Measurements from ENCODE around the gene USF2.

USF2 gene

DNA sequence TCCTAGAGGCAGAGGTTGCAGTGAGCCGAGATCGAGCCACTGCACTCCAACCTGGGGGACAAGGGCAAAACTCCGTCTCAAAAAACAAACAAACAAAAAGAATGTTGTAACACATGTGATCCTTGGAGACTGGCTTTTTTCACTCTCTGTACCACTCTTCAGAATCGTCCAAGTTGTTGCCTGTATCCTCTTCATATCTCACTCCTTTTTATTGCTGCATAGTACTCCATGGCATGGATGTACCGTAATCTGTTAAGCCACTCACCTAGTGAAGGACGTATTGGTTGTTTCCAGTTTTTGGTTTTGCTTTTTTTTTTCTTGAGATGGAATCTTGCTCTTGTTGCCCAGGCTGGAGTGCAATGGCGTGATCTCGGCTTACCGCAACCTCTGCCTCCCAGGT lies 53.3 kb downstream of the USF2 start:
- H3K4me1 ChIP-seq (ENCODE audit: control insufficient read depth, insufficient read depth, low read length), result no peaks in the 10 kb centered on the region
- no CpG with 5 or more reads among the region's 9 CpGs for WGBS (ENCODE audit: insufficient coverage, insufficient read length)
- H3K36me3 ChIP-seq (ENCODE audit: control insufficient read depth, insufficient read depth, low read length), result no peaks in the 10 kb centered on the region
- no peak overlapping the region for H3K27ac ChIP-seq (ENCODE audit: low read length)
- H3K4me3 ChIP-seq (ENCODE audit: low read length), result no peak overlapping the region
- DNase-seq (ENCODE audit: low read depth, low spot score), result no peak
- H3K27me3 ChIP-seq (ENCODE audit: control insufficient read depth, insufficient read depth, low read length), result no peaks in the 10 kb centered on the region
- H3K9me3 ChIP-seq (ENCODE audit: control insufficient read depth, insufficient read depth, low read length), result no peaks in the 10 kb centered on the region

DNA sequence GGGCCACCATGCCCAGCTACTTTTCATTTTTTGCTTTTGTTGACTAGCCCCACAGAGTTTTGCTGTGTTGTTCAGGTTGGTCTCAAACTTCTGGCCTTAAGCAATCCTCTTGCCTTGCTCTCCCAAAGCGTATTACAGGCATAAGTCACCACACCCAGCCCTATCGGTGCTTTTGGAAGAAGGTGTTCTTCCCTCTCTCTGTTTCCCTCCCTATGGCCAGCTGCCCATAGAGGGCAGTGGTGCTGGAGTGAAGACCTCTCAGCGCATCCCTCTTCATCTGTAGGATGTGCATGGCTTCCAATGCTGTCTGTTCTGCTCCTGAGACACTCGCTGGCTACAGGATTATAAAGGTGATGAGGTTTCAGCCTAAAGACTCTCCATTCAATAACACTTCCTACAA lies 58.9 kb downstream of the USF2 start:
- Histone ChIP-seq H3K36me3 (ENCODE audit: control insufficient read depth, insufficient read depth, low read length) (no peaks in the 10 kb centered on the region), H3K4me3 (ENCODE audit: low read length) (no peak overlapping the region), H3K27me3 (ENCODE audit: control insufficient read depth, insufficient read depth, low read length) (no peaks in the 10 kb centered on the region), H3K27ac (ENCODE audit: low read length) (no peak overlapping the region), H3K9me3 (ENCODE audit: control insufficient read depth, insufficient read depth, low read length) (no peaks in the 10 kb centered on the region), H3K4me1 (ENCODE audit: control insufficient read depth, insufficient read depth, low read length) (peaks cover 1% of the 10 kb centered on the region; the same call in 1 of the 2 replicates)
- WGBS (ENCODE audit: insufficient coverage, insufficient read length), result no CpG with 5 or more reads among the region's 4 CpGs
- DNase-seq (ENCODE audit: low read depth, low spot score), result no peak

DNA sequence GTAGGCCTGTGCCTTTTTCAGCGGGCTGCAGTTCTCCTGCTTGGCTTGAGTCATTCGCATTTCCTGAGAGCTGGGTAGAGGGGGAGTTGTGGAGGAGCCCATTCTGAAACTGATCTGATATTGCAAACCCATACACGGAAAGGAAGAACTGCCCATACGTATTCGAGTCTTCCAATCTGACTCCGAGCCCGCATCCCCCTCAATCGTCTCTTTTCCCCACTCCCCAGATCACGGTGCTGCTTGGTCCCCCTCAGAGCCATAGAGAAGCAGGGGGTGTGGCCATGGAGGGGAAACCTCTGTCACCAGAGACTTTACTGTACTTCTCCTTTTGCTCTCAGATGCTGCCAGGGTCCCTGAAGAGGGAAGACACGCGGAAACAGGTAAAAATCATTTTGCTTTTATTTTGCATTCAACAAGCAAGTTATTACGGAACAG lies 60.1 kb downstream of the USF2 start, which contains the start of gene CD22:
TSS of gene CD22 (plus strand) at position 337 of the 435 bp plus-strand sequence. CDS start 2,854 bp downstream, outside the sequence.
- H3K9me3 ChIP-seq (ENCODE audit: control insufficient read depth, insufficient read depth, low read length), result no peaks in the 10 kb centered on the region
- DNase-seq (ENCODE audit: low read depth, low spot score), result no peak
- H3K27ac ChIP-seq (ENCODE audit: low read length), result no peak within 1 kb of the TSS
- no peaks in the 10 kb centered on the region for H3K36me3 ChIP-seq (ENCODE audit: control insufficient read depth, insufficient read depth, low read length)
- peaks cover 1% of the 10 kb centered on the region; the same call in 1 of the 2 replicates for H3K4me1 ChIP-seq (ENCODE audit: control insufficient read depth, insufficient read depth, low read length)
- no peak within 1 kb of the TSS for H3K4me3 ChIP-seq (ENCODE audit: low read length)
- WGBS (ENCODE audit: insufficient coverage, insufficient read length), result no CpG with 5 or more reads among the region's 12 CpGs
- H3K27me3 ChIP-seq (ENCODE audit: control insufficient read depth, insufficient read depth, low read length), result no peaks in the 10 kb centered on the region

DNA sequence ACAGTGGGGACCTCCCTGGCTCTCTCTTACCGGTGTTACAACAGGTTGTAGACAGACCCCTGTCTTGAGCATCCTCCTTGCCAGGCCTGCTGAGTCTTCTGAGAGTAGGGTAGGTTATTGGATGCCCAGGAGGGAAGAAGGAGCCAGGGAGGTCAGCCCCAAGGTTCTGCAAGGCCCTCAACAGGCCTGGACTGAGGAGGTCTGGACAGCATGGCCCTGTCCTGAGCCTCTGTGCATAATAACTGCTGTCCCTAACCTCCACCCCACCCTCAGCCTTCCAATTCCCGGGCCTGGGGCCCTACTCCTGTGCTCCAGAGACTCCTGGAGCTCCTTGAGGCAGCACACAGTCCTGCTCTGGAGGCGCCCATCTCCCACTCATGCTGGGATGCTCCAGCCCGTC lies 60.6 kb downstream of the USF2 start:
- no CpG with 5 or more reads among the region's 4 CpGs for WGBS (ENCODE audit: insufficient coverage, insufficient read length)
- Histone ChIP-seq H3K4me3 (ENCODE audit: low read length) (no peak overlapping the region), H3K4me1 (ENCODE audit: control insufficient read depth, insufficient read depth, low read length) (peaks cover 1% of the 10 kb centered on the region; the same call in 1 of the 2 replicates), H3K36me3 (ENCODE audit: control insufficient read depth, insufficient read depth, low read length) (no peaks in the 10 kb centered on the region), H3K27ac (ENCODE audit: low read length) (no peak overlapping the region), H3K27me3 (ENCODE audit: control insufficient read depth, insufficient read depth, low read length) (no peaks in the 10 kb centered on the region), H3K9me3 (ENCODE audit: control insufficient read depth, insufficient read depth, low read length) (no peaks in the 10 kb centered on the region)
- no peak for DNase-seq (ENCODE audit: low read depth, low spot score)

Data from iPS DF 6.9 (cell line).